ENCODE data around the gene MLIP.

- TF ChIP-seq CTCF (IDR thresholded peaks at IDR 0.05) = no peak
- TF ChIP-seq EP300 (IDR thresholded peaks at IDR 0.05) = no peak
- TF ChIP-seq POLR2AphosphoS5 (IDR thresholded peaks at IDR 0.05) = no peak
These were observed 137.1 kb downstream of the MLIP start for GRCh38 chr6:54248319-54248718.

Data from suprapubic skin (tissue), 4 donors.